ENCODE data around the gene FOXRED2. TPM values are rescaled to one million over a fixed set of nuclear protein-coding genes. Genes with fewer than 3 reads are reported as not detected.

Gene FOXRED2
- total RNA-seq, 1 experiment from 2014 or later: 19.9 TPM

DNA sequence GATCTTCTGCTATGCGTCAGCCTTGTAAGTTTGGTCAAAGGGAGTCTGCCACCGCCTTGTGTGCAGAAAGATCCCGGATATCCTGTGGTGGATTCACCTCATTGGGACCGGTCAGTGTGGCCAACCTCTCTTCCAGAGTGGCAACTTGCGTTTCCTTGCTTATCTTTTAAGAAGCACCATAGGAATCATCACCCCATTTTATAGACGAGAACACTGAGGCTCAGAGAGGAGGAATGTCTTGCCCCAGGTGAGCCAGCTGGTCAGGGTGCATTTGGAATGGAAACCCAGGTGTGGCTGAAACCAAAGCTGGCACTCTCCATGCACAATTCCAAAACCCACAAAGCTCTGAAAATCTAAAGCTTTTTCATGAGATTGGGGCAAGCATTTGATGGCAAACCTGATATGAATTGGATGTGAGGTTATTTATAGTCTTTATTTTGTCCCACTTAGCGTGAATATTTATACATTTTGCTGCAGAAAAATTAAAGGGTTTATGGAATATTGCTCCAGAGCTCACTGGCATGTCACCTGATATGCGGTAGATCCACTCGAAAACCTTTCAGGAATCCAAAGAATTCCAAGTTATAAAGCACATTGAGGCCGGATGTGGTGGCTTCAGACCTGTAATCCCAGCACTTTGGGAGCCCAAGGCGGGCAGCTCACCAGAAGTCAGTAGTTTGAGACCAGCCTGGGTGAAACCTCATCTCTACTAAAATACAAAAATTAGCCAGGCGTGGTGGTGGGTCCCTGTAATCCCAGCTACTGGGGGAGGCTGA is 34.2 kb upstream of the FOXRED2 start:
- H3K9ac ChIP-seq (ENCODE audit: low read length): peak overlapping the region; percentile 27
- H3K4me3 ChIP-seq (replicated peaks in 1 of 2; ENCODE audit: low read depth in 1 of 2, low read length in 2 of 2): no peak overlapping the region
- RAD21 ChIA-PET (ENCODE audit: low non-redundant PET in 1 of 2, low total read pairs in 2 of 2, uncharacterized antibody in 2 of 2, unreplicated experiment in 2 of 2): no interaction called here
- no peaks in the 10 kb centered on the region for H3K36me3 ChIP-seq (ENCODE audit: control insufficient read depth in 1 of 2, insufficient read depth in 2 of 2, low read length in 2 of 2)
- H3K4me2 ChIP-seq (ENCODE audit: low read length): peak overlapping the region; percentile 73
- H3K9me3 ChIP-seq (ENCODE audit: control insufficient read depth in 1 of 2, insufficient read depth in 1 of 2, low read depth in 1 of 2, low read length in 2 of 2): no peaks in the 10 kb centered on the region
- no TSS peak for BruUV-seq (replicated peaks)
- no peaks in the 10 kb centered on the region for H3K27me3 ChIP-seq (ENCODE audit: insufficient read depth, low read length)
- H3K9me2 ChIP-seq (ENCODE audit: insufficient read depth): no peaks in the 10 kb centered on the region
- no peaks in the 10 kb centered on the region for H3K79me2 ChIP-seq (ENCODE audit: insufficient read depth, low read length)
- intact Hi-C loops (cut with micrococcal nuclease): no loop called here
- H3K27ac ChIP-seq (ENCODE audit: low read depth, low read length): peak overlapping the region; percentile 65; the same call in 1 of the 2 replicates
- TF ChIP-seq JUND (IDR thresholded peaks at IDR 0.05) (no peak), SP1 (IDR thresholded peaks at IDR 0.05; ENCODE audit: low read depth) (no peak), EGR1 (IDR thresholded peaks at IDR 0.05; ENCODE audit: low read depth) (no peak), CBX3 (IDR thresholded peaks at IDR 0.05; ENCODE audit: low read depth) (no peak), POLR2A (IDR thresholded peaks at IDR 0.05; ENCODE audit: borderline replicate concordance, extremely low read depth, insufficient read depth, insufficient read length) (no peak), ELF1 (IDR thresholded peaks at IDR 0.05; ENCODE audit: borderline replicate concordance, low read depth) (no peak), SRF (IDR thresholded peaks at IDR 0.05; ENCODE audit: low read depth) (no peak), POLR2AphosphoS5 (IDR thresholded peaks at IDR 0.05; ENCODE audit: low read depth, low read length) (no peak), SIN3A (IDR thresholded peaks at IDR 0.05; ENCODE audit: low read depth) (no peak), TCF7L2 (IDR thresholded peaks at IDR 0.05; ENCODE audit: borderline replicate concordance, extremely low read depth, insufficient read depth, insufficient read length) (no peak), EZH2phosphoT487 (IDR thresholded peaks at IDR 0.05; ENCODE audit: borderline replicate concordance) (no peak), YY1 (IDR thresholded peaks at IDR 0.05; ENCODE audit: extremely low read depth, insufficient replicate concordance, low read depth, low read length) (no peak), ZFX (IDR thresholded peaks at IDR 0.05) (no peak), CEBPB (IDR thresholded peaks at IDR 0.05; ENCODE audit: low read depth) (no peak)
- TF ChIP-seq, protein P1, sequence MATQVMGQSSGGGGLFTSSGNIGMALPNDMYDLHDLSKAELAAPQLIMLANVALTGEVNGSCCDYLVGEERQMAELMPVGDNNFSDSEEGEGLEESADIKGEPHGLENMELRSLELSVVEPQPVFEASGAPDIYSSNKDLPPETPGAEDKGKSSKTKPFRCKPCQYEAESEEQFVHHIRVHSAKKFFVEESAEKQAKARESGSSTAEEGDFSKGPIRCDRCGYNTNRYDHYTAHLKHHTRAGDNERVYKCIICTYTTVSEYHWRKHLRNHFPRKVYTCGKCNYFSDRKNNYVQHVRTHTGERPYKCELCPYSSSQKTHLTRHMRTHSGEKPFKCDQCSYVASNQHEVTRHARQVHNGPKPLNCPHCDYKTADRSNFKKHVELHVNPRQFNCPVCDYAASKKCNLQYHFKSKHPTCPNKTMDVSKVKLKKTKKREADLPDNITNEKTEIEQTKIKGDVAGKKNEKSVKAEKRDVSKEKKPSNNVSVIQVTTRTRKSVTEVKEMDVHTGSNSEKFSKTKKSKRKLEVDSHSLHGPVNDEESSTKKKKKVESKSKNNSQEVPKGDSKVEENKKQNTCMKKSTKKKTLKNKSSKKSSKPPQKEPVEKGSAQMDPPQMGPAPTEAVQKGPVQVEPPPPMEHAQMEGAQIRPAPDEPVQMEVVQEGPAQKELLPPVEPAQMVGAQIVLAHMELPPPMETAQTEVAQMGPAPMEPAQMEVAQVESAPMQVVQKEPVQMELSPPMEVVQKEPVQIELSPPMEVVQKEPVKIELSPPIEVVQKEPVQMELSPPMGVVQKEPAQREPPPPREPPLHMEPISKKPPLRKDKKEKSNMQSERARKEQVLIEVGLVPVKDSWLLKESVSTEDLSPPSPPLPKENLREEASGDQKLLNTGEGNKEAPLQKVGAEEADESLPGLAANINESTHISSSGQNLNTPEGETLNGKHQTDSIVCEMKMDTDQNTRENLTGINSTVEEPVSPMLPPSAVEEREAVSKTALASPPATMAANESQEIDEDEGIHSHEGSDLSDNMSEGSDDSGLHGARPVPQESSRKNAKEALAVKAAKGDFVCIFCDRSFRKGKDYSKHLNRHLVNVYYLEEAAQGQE (IDR thresholded peaks at IDR 0.05; ENCODE audit: low read depth): no peak
- TF ChIP-seq, protein P2, sequence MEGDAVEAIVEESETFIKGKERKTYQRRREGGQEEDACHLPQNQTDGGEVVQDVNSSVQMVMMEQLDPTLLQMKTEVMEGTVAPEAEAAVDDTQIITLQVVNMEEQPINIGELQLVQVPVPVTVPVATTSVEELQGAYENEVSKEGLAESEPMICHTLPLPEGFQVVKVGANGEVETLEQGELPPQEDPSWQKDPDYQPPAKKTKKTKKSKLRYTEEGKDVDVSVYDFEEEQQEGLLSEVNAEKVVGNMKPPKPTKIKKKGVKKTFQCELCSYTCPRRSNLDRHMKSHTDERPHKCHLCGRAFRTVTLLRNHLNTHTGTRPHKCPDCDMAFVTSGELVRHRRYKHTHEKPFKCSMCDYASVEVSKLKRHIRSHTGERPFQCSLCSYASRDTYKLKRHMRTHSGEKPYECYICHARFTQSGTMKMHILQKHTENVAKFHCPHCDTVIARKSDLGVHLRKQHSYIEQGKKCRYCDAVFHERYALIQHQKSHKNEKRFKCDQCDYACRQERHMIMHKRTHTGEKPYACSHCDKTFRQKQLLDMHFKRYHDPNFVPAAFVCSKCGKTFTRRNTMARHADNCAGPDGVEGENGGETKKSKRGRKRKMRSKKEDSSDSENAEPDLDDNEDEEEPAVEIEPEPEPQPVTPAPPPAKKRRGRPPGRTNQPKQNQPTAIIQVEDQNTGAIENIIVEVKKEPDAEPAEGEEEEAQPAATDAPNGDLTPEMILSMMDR (IDR thresholded peaks at IDR 0.05 in 2 of 3, conservative IDR thresholded peaks at IDR 0.05 in 1 of 3; ENCODE audit: borderline replicate concordance in 1 of 3, insufficient read depth in 1 of 3, low read depth in 2 of 3, low read length in 2 of 3): no peak
- no peak overlapping the region for H2AFZ ChIP-seq (ENCODE audit: low read depth, low read length, poor library complexity, severe bottlenecking)
- H4K20me1 ChIP-seq (ENCODE audit: insufficient read depth): no peaks in the 10 kb centered on the region
- peaks cover 14 to 46% of the 10 kb centered on the region in 2 experiments for H3K4me1 ChIP-seq (ENCODE audit: control insufficient read depth in 1 of 2, insufficient read depth in 2 of 2, low read length in 2 of 2)
- no peak for ATAC-seq
- POLR2A ChIA-PET: interaction anchor here (0.8 to 2.1 kb wide), 4 partner anchors 9 to 235 kb away, joined by 3 to 27 read pairs (median 4); partner anchors contain the start of genes EIF3D and IFT27
- CTCF ChIA-PET: no interaction called here
- DNase-seq (ENCODE audit: low read depth, low spot score): no peak
